Mesendoderm (in vitro differentiated cells): Measurements from ENCODE around the gene CYB5R4.

Source experiments
- DNase-seq: peaks from one replicate; pipeline ENCODE4 v3.0.0; 2013
- H2AK5ac ChIP-seq: 2 replicates; pipeline ENCODE4 v1.6.1; 2013; ENCODE audit warnings: low read length, inconsistent platforms
- H2BK120ac ChIP-seq: 2 replicates; pipeline ENCODE4 v1.6.1; 2013; ENCODE audit warnings: low read depth, mild to moderate bottlenecking, low read length, moderate library complexity, mixed read lengths
- H2BK15ac ChIP-seq: replicated peaks from 2 replicates; pipeline ENCODE4 v1.6.1; 2013; ENCODE audit warnings: low read depth, mild to moderate bottlenecking, moderate library complexity
- H2BK5ac ChIP-seq: 2 replicates; pipeline ENCODE4 v1.6.1; 2013; ENCODE audit warnings: low read length, inconsistent platforms
- H3K18ac ChIP-seq: 2 replicates; pipeline ENCODE4 v1.6.1; 2013; ENCODE audit warnings: mild to moderate bottlenecking, low read length, mixed read lengths
- H3K23ac ChIP-seq: one replicate; pipeline ENCODE4 v1.6.1; 2013; ENCODE audit warnings: low read length
- H3K27ac ChIP-seq: 2 replicates; pipeline ENCODE4 v1.5.1; 2013; ENCODE audit warnings: low read depth, mild to moderate bottlenecking, inconsistent platforms, low read length, moderate library complexity
- H3K27me3 ChIP-seq: 2 replicates; pipeline ENCODE4 v1.6.1; 2013; ENCODE audit warnings: low read length, control low read depth, mild to moderate bottlenecking, inconsistent platforms; ENCODE audit not compliant: insufficient read depth, poor library complexity
- H3K36me3 ChIP-seq: 2 replicates; pipeline ENCODE4 v1.6.1; 2013; ENCODE audit warnings: low read length, inconsistent platforms; ENCODE audit not compliant: control insufficient read depth, insufficient read depth
- H3K4ac ChIP-seq: one replicate; pipeline ENCODE4 v1.6.1; 2013; ENCODE audit warnings: low read depth, mild to moderate bottlenecking, low read length, moderate library complexity
- H3K4me1 ChIP-seq: 2 replicates; pipeline ENCODE4 v1.6.1; 2013; ENCODE audit warnings: low read depth, low read length, inconsistent platforms; ENCODE audit not compliant: control insufficient read depth
- H3K4me2 ChIP-seq: 2 replicates; pipeline ENCODE4 v1.6.1; 2013; ENCODE audit warnings: low read length
- H3K4me3 ChIP-seq: 2 replicates; pipeline ENCODE4 v1.5.1; 2013; ENCODE audit warnings: mild to moderate bottlenecking, low read length
- H3K56ac ChIP-seq: one replicate; pipeline ENCODE4 v1.6.1; 2013; ENCODE audit warnings: low read length
- H3K79me1 ChIP-seq: 2 replicates; pipeline ENCODE4 v1.6.1; 2013; ENCODE audit warnings: low read length, inconsistent platforms
- H3K79me2 ChIP-seq: 2 replicates; pipeline ENCODE4 v1.6.1; 2013; ENCODE audit warnings: mild to moderate bottlenecking, low read length; ENCODE audit not compliant: control insufficient read depth, insufficient read depth
- H3K9ac ChIP-seq: 2 replicates; pipeline ENCODE4 v1.6.1; 2013; ENCODE audit warnings: low read length, inconsistent platforms
- H4K5ac ChIP-seq: one replicate; pipeline ENCODE4 v1.6.1; 2013; ENCODE audit warnings: low read length
- H4K8ac ChIP-seq: one replicate; pipeline ENCODE4 v1.6.1; 2013; ENCODE audit warnings: low read depth, mild to moderate bottlenecking, control low read depth, low read length, moderate library complexity
- WGBS: extraction: QIAGEN DNeasy Blood & Tissue Kit; methylation state at CpG from one replicate; pipeline ENCODE4 v1.1.7; 2013; ENCODE audit warnings: low lambda C conversion rate, missing lambda C conversion rate; ENCODE audit not compliant: insufficient coverage; ENCODE audit errors: extremely low coverage; 5-methylcytosine and 5-hydroxymethylcytosine counted together

CYB5R4 gene

DNA sequence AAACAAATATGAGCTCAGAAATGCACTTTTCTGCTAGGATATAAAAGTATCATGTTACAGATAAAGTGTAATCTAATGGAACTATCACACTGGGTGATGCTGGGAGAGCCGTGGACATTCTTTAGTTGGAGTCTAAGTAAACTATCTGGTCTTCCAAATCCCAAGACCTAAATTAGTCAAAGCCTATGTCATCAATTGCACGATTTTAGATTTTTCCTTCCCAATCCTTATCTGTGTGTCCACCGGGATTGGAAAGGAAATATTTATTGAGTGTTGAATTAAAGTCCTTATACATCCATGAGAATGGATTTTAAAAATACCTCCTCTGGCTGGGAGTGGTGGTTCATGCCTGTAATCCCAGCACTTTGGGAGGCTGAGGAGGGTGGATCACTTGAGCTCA lies 154.4 kb downstream of the CYB5R4 start:
- no peak overlapping the region for H3K4me3 ChIP-seq
- H3K56ac ChIP-seq, result no peak overlapping the region
- no peak overlapping the region for H2BK15ac ChIP-seq
- H3K18ac ChIP-seq, result no peak overlapping the region
- H3K4me2 ChIP-seq, result no peak overlapping the region
- no CpG with 5 or more reads among the region's 3 CpGs for WGBS
- no peak overlapping the region for H3K9ac ChIP-seq
- H3K4me1 ChIP-seq, result no peaks in the 10 kb centered on the region
- no peak overlapping the region for H4K8ac ChIP-seq
- no peaks in the 10 kb centered on the region for H3K27me3 ChIP-seq
- H3K4ac ChIP-seq, result no peak overlapping the region
- no peak overlapping the region for H2BK120ac ChIP-seq
- H4K5ac ChIP-seq, result no peak overlapping the region
- H3K79me2 ChIP-seq, result no peaks in the 10 kb centered on the region
- H2AK5ac ChIP-seq, result no peak overlapping the region
- no peak for DNase-seq
- no peaks in the 10 kb centered on the region for H3K36me3 ChIP-seq
- no peak overlapping the region for H3K27ac ChIP-seq
- no peaks in the 10 kb centered on the region for H3K79me1 ChIP-seq
- no peak overlapping the region for H2BK5ac ChIP-seq
- H3K23ac ChIP-seq, result no peak overlapping the region

DNA sequence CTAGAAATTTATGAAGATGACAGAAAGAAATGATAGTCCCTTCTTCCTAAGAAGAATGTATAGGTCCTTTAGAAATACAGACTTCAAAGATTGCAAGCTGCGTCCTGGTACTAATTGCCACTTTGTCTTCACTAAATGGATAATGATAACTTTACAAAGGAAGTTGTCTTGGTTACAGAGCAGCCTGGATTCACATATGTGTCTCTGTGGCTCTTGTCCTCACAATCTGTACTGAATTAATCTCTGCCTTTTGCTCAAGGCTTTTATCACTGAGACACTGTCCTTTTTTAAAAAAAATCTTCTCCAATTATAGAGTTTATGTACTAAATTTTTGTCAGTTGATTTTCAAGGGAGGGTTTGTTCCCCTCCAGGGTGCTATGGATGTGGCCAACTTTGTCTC lies 156.5 kb downstream of the CYB5R4 start:
- H3K56ac ChIP-seq, result no peak overlapping the region
- H3K4ac ChIP-seq, result no peak overlapping the region
- H2BK5ac ChIP-seq, result no peak overlapping the region
- no peak overlapping the region for H4K5ac ChIP-seq
- no peak overlapping the region for H3K18ac ChIP-seq
- H3K4me3 ChIP-seq, result no peak overlapping the region
- no peaks in the 10 kb centered on the region for H3K4me1 ChIP-seq
- no peaks in the 10 kb centered on the region for H3K27me3 ChIP-seq
- H2BK15ac ChIP-seq, result no peak overlapping the region
- no peak overlapping the region for H4K8ac ChIP-seq
- H3K23ac ChIP-seq, result no peak overlapping the region
- WGBS, result no CpG with 5 or more reads among the region's 1 CpG
- no peak for DNase-seq
- H3K36me3 ChIP-seq, result no peaks in the 10 kb centered on the region
- H3K79me1 ChIP-seq, result no peaks in the 10 kb centered on the region
- no peak overlapping the region for H3K27ac ChIP-seq
- H2BK120ac ChIP-seq, result no peak overlapping the region
- H3K4me2 ChIP-seq, result no peak overlapping the region
- H2AK5ac ChIP-seq, result no peak overlapping the region
- no peaks in the 10 kb centered on the region for H3K79me2 ChIP-seq
- H3K9ac ChIP-seq, result no peak overlapping the region
